ENCODE data around the gene SLC17A9.

DNA sequence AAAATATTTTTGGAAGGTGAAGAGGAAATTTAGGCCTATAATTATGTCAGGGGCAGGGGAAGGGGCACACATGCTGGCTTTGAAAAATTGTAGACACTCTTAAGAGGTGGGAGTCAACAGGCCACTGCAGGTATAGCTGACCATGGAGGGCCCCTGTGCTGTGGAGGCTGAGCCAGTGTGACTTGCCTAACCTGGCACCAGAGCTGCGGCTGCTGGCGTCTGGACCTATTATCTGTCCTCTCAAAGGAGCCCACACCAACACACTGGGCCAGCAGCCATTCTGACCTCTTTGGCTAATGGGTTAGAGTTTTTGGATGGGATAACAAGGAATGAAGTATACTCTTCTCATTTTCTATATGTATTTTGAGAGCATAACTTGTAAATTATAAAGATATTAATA, 10.1 kb upstream of the SLC17A9 start:
- TF ChIP-seq, protein P1, sequence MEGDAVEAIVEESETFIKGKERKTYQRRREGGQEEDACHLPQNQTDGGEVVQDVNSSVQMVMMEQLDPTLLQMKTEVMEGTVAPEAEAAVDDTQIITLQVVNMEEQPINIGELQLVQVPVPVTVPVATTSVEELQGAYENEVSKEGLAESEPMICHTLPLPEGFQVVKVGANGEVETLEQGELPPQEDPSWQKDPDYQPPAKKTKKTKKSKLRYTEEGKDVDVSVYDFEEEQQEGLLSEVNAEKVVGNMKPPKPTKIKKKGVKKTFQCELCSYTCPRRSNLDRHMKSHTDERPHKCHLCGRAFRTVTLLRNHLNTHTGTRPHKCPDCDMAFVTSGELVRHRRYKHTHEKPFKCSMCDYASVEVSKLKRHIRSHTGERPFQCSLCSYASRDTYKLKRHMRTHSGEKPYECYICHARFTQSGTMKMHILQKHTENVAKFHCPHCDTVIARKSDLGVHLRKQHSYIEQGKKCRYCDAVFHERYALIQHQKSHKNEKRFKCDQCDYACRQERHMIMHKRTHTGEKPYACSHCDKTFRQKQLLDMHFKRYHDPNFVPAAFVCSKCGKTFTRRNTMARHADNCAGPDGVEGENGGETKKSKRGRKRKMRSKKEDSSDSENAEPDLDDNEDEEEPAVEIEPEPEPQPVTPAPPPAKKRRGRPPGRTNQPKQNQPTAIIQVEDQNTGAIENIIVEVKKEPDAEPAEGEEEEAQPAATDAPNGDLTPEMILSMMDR (conservative IDR thresholded peaks at IDR 0.05; ENCODE audit: low read depth, low read length): no peak
- TF ChIP-seq EZH2 (IDR thresholded peaks at IDR 0.05; ENCODE audit: borderline replicate concordance, low read depth, low read length, poor library complexity, severe bottlenecking): no peak

All from A673 (cell line).